ENCODE results near the gene IGSF6.
"Not testable (repeated sequence)": the region's sequence is repeated elsewhere in the genome, so short reads cannot be mapped to it uniquely, and the experiment has no call there.

The IGSF6 gene

GRCh38 chr16:21684199-21684598, 31.8 kb upstream of the IGSF6 start:
- Histone ChIP-seq H4K8ac (ENCODE audit: low read depth, low read length) (no peak overlapping the region), H3K18ac (ENCODE audit: low read length) (no peak overlapping the region), H2BK12ac (ENCODE audit: low read length) (no peak overlapping the region), H3K9me3 (ENCODE audit: insufficient read depth, low read depth, low read length) (peaks cover 2% of the 10 kb centered on the region), H2BK5ac (ENCODE audit: low read depth, low read length, poor library complexity) (no peak overlapping the region), H3K14ac (ENCODE audit: low read length) (no peak overlapping the region), H4K91ac (ENCODE audit: low read depth, low read length) (no peak overlapping the region), H3K79me2 (ENCODE audit: control insufficient read depth, insufficient read depth, low read length, poor library complexity) (no peaks in the 10 kb centered on the region), H3K4me3 (ENCODE audit: low read depth, low read length) (no peak overlapping the region), H2BK120ac (ENCODE audit: insufficient read depth, low read length, poor library complexity) (no peak overlapping the region), H3K4ac (ENCODE audit: low read depth, low read length) (no peak overlapping the region), H3K4me1 (ENCODE audit: control insufficient read depth in 1 of 2, insufficient read depth in 2 of 2, low read length in 2 of 2) (no peaks in the 10 kb centered on the region), H4K12ac (ENCODE audit: low read depth, low read length) (no peak overlapping the region), H2AK5ac (ENCODE audit: low read length) (no peak overlapping the region), H3K4me2 (ENCODE audit: low read length) (no peak overlapping the region), H2AFZ (ENCODE audit: insufficient read depth, low read length, poor library complexity) (no peak overlapping the region), H3K23ac (ENCODE audit: low read length) (no peak overlapping the region), H3K36me3 (ENCODE audit: control insufficient read depth in 1 of 2, insufficient read depth in 2 of 2, low read length in 2 of 2) (no peaks in the 10 kb centered on the region), H3K9ac (ENCODE audit: low read length) (no peak overlapping the region), H3K79me1 (ENCODE audit: low read length) (no peaks in the 10 kb centered on the region), H3K27ac (ENCODE audit: low read depth, low read length) (no peak overlapping the region), H3K27me3 (ENCODE audit: insufficient read depth, low read length) (no peaks in the 10 kb centered on the region)
- DNase-seq: no peak
- WGBS (ENCODE audit: extremely low coverage, insufficient coverage, insufficient read length): no CpG with 5 or more reads among the region's 6 CpGs

DNA sequence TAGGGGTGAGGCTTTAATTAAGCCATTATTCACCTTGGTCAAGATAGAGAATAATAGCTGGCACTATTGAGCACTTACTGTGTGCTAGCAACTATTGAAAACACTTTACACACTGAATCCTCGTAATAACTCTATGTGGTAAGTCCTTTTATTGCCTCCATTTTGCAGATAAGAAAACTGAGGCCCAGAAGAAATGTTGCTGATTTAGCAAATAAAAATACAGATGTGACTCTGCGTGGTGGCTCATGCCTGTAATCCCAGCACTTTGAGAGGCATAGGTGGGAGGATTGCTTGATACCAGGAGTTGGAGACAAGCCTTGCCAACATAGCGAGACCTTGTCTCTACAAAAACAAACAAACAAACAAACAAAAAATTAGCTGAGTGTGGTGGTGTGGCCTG, 30.8 kb upstream of the IGSF6 start:
- H3K4me1 ChIP-seq (ENCODE audit: control insufficient read depth in 1 of 2, insufficient read depth in 2 of 2, low read length in 2 of 2): no peaks in the 10 kb centered on the region
- no peak overlapping the region for H2AK5ac ChIP-seq (ENCODE audit: low read length)
- H2BK5ac ChIP-seq (ENCODE audit: low read depth, low read length, poor library complexity): no peak overlapping the region
- H3K4me3 ChIP-seq (ENCODE audit: low read depth, low read length): no peak overlapping the region
- DNase-seq: no peak
- H3K9me3 ChIP-seq (ENCODE audit: insufficient read depth, low read depth, low read length): peaks cover 2% of the 10 kb centered on the region
- H3K18ac ChIP-seq (ENCODE audit: low read length): no peak overlapping the region
- H2BK120ac ChIP-seq (ENCODE audit: insufficient read depth, low read length, poor library complexity): no peak overlapping the region
- no peak overlapping the region for H4K8ac ChIP-seq (ENCODE audit: low read depth, low read length)
- no peak overlapping the region for H2BK12ac ChIP-seq (ENCODE audit: low read length)
- no peak overlapping the region for H4K91ac ChIP-seq (ENCODE audit: low read depth, low read length)
- H3K79me1 ChIP-seq (ENCODE audit: low read length): no peaks in the 10 kb centered on the region
- H3K23ac ChIP-seq (ENCODE audit: low read length): no peak overlapping the region
- no peak overlapping the region for H3K4ac ChIP-seq (ENCODE audit: low read depth, low read length)
- no CpG with 5 or more reads among the region's 3 CpGs for WGBS (ENCODE audit: extremely low coverage, insufficient coverage, insufficient read length)
- no peaks in the 10 kb centered on the region for H3K27me3 ChIP-seq (ENCODE audit: insufficient read depth, low read length)
- no peaks in the 10 kb centered on the region for H3K36me3 ChIP-seq (ENCODE audit: control insufficient read depth in 1 of 2, insufficient read depth in 2 of 2, low read length in 2 of 2)
- H4K12ac ChIP-seq (ENCODE audit: low read depth, low read length): no peak overlapping the region
- H3K79me2 ChIP-seq (ENCODE audit: control insufficient read depth, insufficient read depth, low read length, poor library complexity): no peaks in the 10 kb centered on the region
- no peak overlapping the region for H3K9ac ChIP-seq (ENCODE audit: low read length)
- no peak overlapping the region for H3K27ac ChIP-seq (ENCODE audit: low read depth, low read length)
- H3K4me2 ChIP-seq (ENCODE audit: low read length): no peak overlapping the region
- no peak overlapping the region for H2AFZ ChIP-seq (ENCODE audit: insufficient read depth, low read length, poor library complexity)
- H3K14ac ChIP-seq (ENCODE audit: low read length): no peak overlapping the region

- not testable (repeated sequence) for H3K4me2 ChIP-seq (ENCODE audit: low read length); H3K4ac ChIP-seq (ENCODE audit: low read depth, low read length); H2AK5ac ChIP-seq (ENCODE audit: low read length); H2BK5ac ChIP-seq (ENCODE audit: low read depth, low read length, poor library complexity); H4K8ac ChIP-seq (ENCODE audit: low read depth, low read length); H3K14ac ChIP-seq (ENCODE audit: low read length); H3K36me3 ChIP-seq (ENCODE audit: control insufficient read depth in 1 of 2, insufficient read depth in 2 of 2, low read length in 2 of 2); H4K91ac ChIP-seq (ENCODE audit: low read depth, low read length); H3K18ac ChIP-seq (ENCODE audit: low read length); H3K4me3 ChIP-seq (ENCODE audit: low read depth, low read length); DNase-seq; H3K4me1 ChIP-seq (ENCODE audit: control insufficient read depth in 1 of 2, insufficient read depth in 2 of 2, low read length in 2 of 2); H3K27me3 ChIP-seq (ENCODE audit: insufficient read depth, low read length); H3K9ac ChIP-seq (ENCODE audit: low read length); H3K27ac ChIP-seq (ENCODE audit: low read depth, low read length); H2BK12ac ChIP-seq (ENCODE audit: low read length); H3K9me3 ChIP-seq (ENCODE audit: insufficient read depth, low read depth, low read length); H3K23ac ChIP-seq (ENCODE audit: low read length); H3K79me1 ChIP-seq (ENCODE audit: low read length); H2AFZ ChIP-seq (ENCODE audit: insufficient read depth, low read length, poor library complexity); H3K79me2 ChIP-seq (ENCODE audit: control insufficient read depth, insufficient read depth, low read length, poor library complexity); H4K12ac ChIP-seq (ENCODE audit: low read depth, low read length); H2BK120ac ChIP-seq (ENCODE audit: insufficient read depth, low read length, poor library complexity)
- WGBS (ENCODE audit: extremely low coverage, insufficient coverage, insufficient read length): no CpG with 5 or more reads among the region's 5 CpGs
Observed at GRCh38 chr16:21680714-21681113, 28.3 kb upstream of the IGSF6 start.

DNA sequence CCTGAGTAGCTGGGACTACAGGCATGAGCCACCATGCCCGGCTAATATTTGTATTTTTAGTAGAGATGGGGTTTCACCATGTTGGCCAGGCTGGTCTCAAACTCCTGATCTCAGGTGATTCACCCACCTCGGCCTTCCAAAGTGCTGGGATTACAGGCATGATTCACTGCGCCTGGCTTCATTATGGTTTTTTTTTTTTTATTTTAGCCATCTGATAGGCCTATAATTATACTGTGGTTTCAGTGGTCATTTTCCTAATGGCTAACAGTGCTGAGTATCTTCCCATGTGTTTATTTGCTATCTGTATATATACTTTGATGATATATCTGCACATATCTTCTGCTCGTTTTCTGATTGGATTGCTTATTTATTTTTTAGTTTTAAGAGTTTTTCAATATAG, 22.0 kb upstream of the IGSF6 start:
- not testable (repeated sequence) for H3K79me1 ChIP-seq (ENCODE audit: low read length); H3K4me3 ChIP-seq (ENCODE audit: low read depth, low read length); H3K9me3 ChIP-seq (ENCODE audit: insufficient read depth, low read depth, low read length); H3K36me3 ChIP-seq (ENCODE audit: control insufficient read depth in 1 of 2, insufficient read depth in 2 of 2, low read length in 2 of 2); H3K27ac ChIP-seq (ENCODE audit: low read depth, low read length); H2AFZ ChIP-seq (ENCODE audit: insufficient read depth, low read length, poor library complexity); H4K12ac ChIP-seq (ENCODE audit: low read depth, low read length); H3K79me2 ChIP-seq (ENCODE audit: control insufficient read depth, insufficient read depth, low read length, poor library complexity); H2BK12ac ChIP-seq (ENCODE audit: low read length); H2AK5ac ChIP-seq (ENCODE audit: low read length); H3K27me3 ChIP-seq (ENCODE audit: insufficient read depth, low read length); H2BK5ac ChIP-seq (ENCODE audit: low read depth, low read length, poor library complexity); H3K18ac ChIP-seq (ENCODE audit: low read length); H3K4ac ChIP-seq (ENCODE audit: low read depth, low read length); H3K4me1 ChIP-seq (ENCODE audit: control insufficient read depth in 1 of 2, insufficient read depth in 2 of 2, low read length in 2 of 2); H3K23ac ChIP-seq (ENCODE audit: low read length); H2BK120ac ChIP-seq (ENCODE audit: insufficient read depth, low read length, poor library complexity); H3K9ac ChIP-seq (ENCODE audit: low read length); H3K14ac ChIP-seq (ENCODE audit: low read length); H4K91ac ChIP-seq (ENCODE audit: low read depth, low read length); H3K4me2 ChIP-seq (ENCODE audit: low read length); DNase-seq; H4K8ac ChIP-seq (ENCODE audit: low read depth, low read length)
- no CpG with 5 or more reads among the region's 4 CpGs for WGBS (ENCODE audit: extremely low coverage, insufficient coverage, insufficient read length)
